B cell (primary cell): ENCODE results near the gene NRXN2. TPM values are rescaled to one million over a fixed set of nuclear protein-coding genes. Genes with fewer than 3 reads are reported as not detected.

Experiments used
- ATAC-seq: fragments of 200-7000 bp; cut with Tn5 transposase; one replicate; pipeline ENCODE4 v1.10.0; 2021; ENCODE audit warnings: low read depth, mild to moderate bottlenecking, moderate number of reproducible peaks, moderate library complexity
- CTCF ChIA-PET: fragments of 350-600 bp; sonication (Branson Sonifier 250); formaldehyde crosslinking; loops from one replicate; lab custom pipeline; 2021; ENCODE audit warnings: antibody characterized with exemption, inconsistent platforms; lab: Charles Lee
- POLR2A ChIA-PET: fragments of 350-600 bp; sonication (Branson Sonifier 250); formaldehyde crosslinking; loops from one replicate; lab custom pipeline; 2021; ENCODE audit warnings: antibody characterized with exemption; lab: Charles Lee
- DNase-seq: peaks from one replicate; pipeline ENCODE4 v3.0.0; 2013
- H2AFZ ChIP-seq: 2 replicates; pipeline ENCODE4 v1.6.1; 2012; ENCODE audit warnings: mild to moderate bottlenecking, low read depth, low read length; ENCODE audit not compliant: insufficient read depth, poor library complexity, severe bottlenecking
- H3K27ac ChIP-seq, 2 donors: 1 replicate in 1 of 2; 2 replicates in 1 of 2; pipeline ENCODE4 v1.5.1; 2012 to 2013; ENCODE audit warnings: low read length in 2 of 2, mild to moderate bottlenecking in 2 of 2, moderate library complexity in 1 of 2
- H3K27me3 ChIP-seq, 4 experiments: fragments of 200-600 bp in 1 of 4; sonication (generic) in 1 of 4; replicated peaks in 1 of 4; 1 replicate in 2 of 4; 2 replicates in 2 of 4; pipeline versions ENCODE4 v1.6.1 to v1.7.0; 2013 to 2016; ENCODE audit warnings: low read length in 3 of 4, mild to moderate bottlenecking in 2 of 4, mixed read lengths in 1 of 4, moderate library complexity in 1 of 4; ENCODE audit not compliant: insufficient read depth in 4 of 4, control insufficient read depth in 3 of 4; ENCODE audit errors: control extremely low read depth in 1 of 4
- H3K36me3 ChIP-seq, 2 experiments: replicated peaks in 1 of 2; 1 replicate in 1 of 2; 2 replicates in 1 of 2; pipeline versions ENCODE4 v1.6.1 to v1.7.1; 2013; ENCODE audit warnings: low read length in 1 of 2; ENCODE audit not compliant: insufficient read depth in 2 of 2, control insufficient read depth in 1 of 2; ENCODE audit errors: control extremely low read depth in 1 of 2, extremely low read depth in 1 of 2
- H3K4me1 ChIP-seq, 2 donors: fragments of 200-600 bp in 1 of 2; sonication (generic) in 1 of 2; 1 replicate in 1 of 2; 2 replicates in 1 of 2; pipeline versions ENCODE4 v1.5.1 to v1.6.1; 2013 to 2017; ENCODE audit warnings: low read length in 2 of 2; ENCODE audit not compliant: control insufficient read depth in 2 of 2, insufficient read depth in 2 of 2
- H3K4me2 ChIP-seq: replicated peaks from 2 replicates; pipeline ENCODE3; 2012; ENCODE audit warnings: mild to moderate bottlenecking, low read depth, low read length; ENCODE audit not compliant: poor library complexity, severe bottlenecking
- H3K4me3 ChIP-seq, 5 experiments: fragments of 200-600 bp in 1 of 5; sonication (generic) in 1 of 5; 1 replicate in 3 of 5; 2 replicates in 2 of 5; pipeline versions ENCODE4 v1.5.1 to v1.7.0; 2011 to 2016; ENCODE audit warnings: low read length in 4 of 5, mild to moderate bottlenecking in 4 of 5, low read depth in 2 of 5, control low read depth in 1 of 5, moderate library complexity in 1 of 5; ENCODE audit not compliant: insufficient read depth in 1 of 5; ENCODE audit errors: control extremely low read depth in 1 of 5, extremely low read depth in 1 of 5
- H3K79me2 ChIP-seq: fragments of 200-600 bp; sonication (generic); one replicate; pipeline ENCODE4 v1.6.0; 2016; ENCODE audit warnings: low read length; ENCODE audit not compliant: control insufficient read depth, insufficient read depth
- H3K9ac ChIP-seq: fragments of 200-600 bp; sonication (generic); 2 replicates; pipeline ENCODE4 v1.6.1; 2017; ENCODE audit warnings: mild to moderate bottlenecking, low read length, moderate library complexity
- H3K9me3 ChIP-seq, 3 donors: one replicate each; pipeline versions ENCODE4 v1.6.1 to v1.7.1; 2013; ENCODE audit warnings: low read length in 2 of 3; ENCODE audit not compliant: control insufficient read depth in 2 of 3, insufficient read depth in 1 of 3; ENCODE audit errors: control extremely low read depth in 1 of 3
- H4K20me1 ChIP-seq: 2 replicates; pipeline ENCODE4 v1.6.0; 2012; ENCODE audit warnings: mild to moderate bottlenecking, low read length; ENCODE audit not compliant: insufficient read depth, control insufficient read depth, poor library complexity, severe bottlenecking
- H3K27ac Mint-ChIP-seq: one replicate; pipeline ENCODE4 v1.8.0; 2021; ENCODE audit warnings: mixed read lengths
- H3K27me3 Mint-ChIP-seq: one replicate; pipeline ENCODE4 v1.8.0; 2021; ENCODE audit warnings: mixed read lengths
- H3K4me1 Mint-ChIP-seq: one replicate; pipeline ENCODE4 v1.8.0; 2021; ENCODE audit warnings: mixed read lengths
- H3K4me3 Mint-ChIP-seq: one replicate; pipeline ENCODE4 v1.8.0; 2021; ENCODE audit warnings: mixed read lengths
- H3K9me3 Mint-ChIP-seq: one replicate; pipeline ENCODE4 v1.8.0; 2022; ENCODE audit warnings: mixed read lengths; ENCODE audit not compliant: insufficient read depth
- CTCF ChIP-seq: fragments of 200-600 bp; IDR thresholded peaks from one replicate; pipeline ENCODE4 v1.8.0; 2022; ENCODE audit warnings: antibody characterized with exemption, mild to moderate bottlenecking
- EZH2 ChIP-seq: IDR thresholded peaks from 2 replicates; pipeline ENCODE4 v1.6.1; 2012; ENCODE audit warnings: borderline replicate concordance, low read depth, mild to moderate bottlenecking, moderate library complexity, low read length; ENCODE audit not compliant: insufficient read depth, poor library complexity, severe bottlenecking
- WGBS: methylation state at CpG from one replicate; pipeline ENCODE4 v1.1.5; 2013; ENCODE audit warnings: missing lambda C conversion rate; ENCODE audit not compliant: insufficient coverage; 5-methylcytosine and 5-hydroxymethylcytosine counted together
- intact Hi-C: fragments of 100-400 bp; cut with micrococcal nuclease; formaldehyde crosslinking; loops from one replicate; pipeline ENCODE4 v1.10.0; 2022
- polyA plus RNA-seq: library from polyadenylated mRNA; depleted of rRNA; stranded (reverse); fragments of >200 nt; gene quantifications from 2 replicates; pipeline ENCODE4 v1.2.3, GENCODE V29; 2012
- total RNA-seq, 2 donors: library from RNA; stranded (reverse); fragments of 120-200 nt in 1 of 2; gene quantifications; 1 replicate in 1 of 2; 2 replicates in 1 of 2; pipeline versions ENCODE4 v1.2.3 to v1.2.4, GENCODE V29; 2013 to 2022

Gene NRXN2
- total and polyA plus RNA-seq, 2 donors (not counting 1 experiment from before 2014, with no cell fraction given) = 0.01 to 0.52 TPM

- POLR2A ChIA-PET = interaction anchor here (0.6 to 3.1 kb wide), 17 partner anchors 9 to 1118 kb away, joined by 3 to 47 read pairs (median 5); partner anchors contain the start of genes FAU, MRPL49, PYGM and RASGRP2
- Histone ChIP-seq H3K27ac (peak overlapping the region; percentile 84 to 94), H2AFZ (no peak overlapping the region)
These were observed 48.9 kb upstream of the NRXN2 start for GRCh38 chr11:64771861-64772260.

More at GRCh38 chr11:64771861-64772260, 48.9 kb upstream of the NRXN2 start:
- Mint-ChIP-seq H3K9me3 (no peaks in the 10 kb centered on the region), H3K4me3 (peak overlapping the region; percentile 79), H3K4me1 (peaks cover 96% of the 10 kb centered on the region), H3K27ac (peak overlapping the region; percentile 84), H3K27me3 (no peaks in the 10 kb centered on the region)
- H3K9me3 ChIP-seq = no peaks in the 10 kb centered on the region
- H3K4me3 ChIP-seq = peak overlapping the region; percentile 14 to 59 (median 42)
- WGBS = no CpG with 5 or more reads among the region's 2 CpGs
- ATAC-seq (peak; percentile 85), DNase-seq (peak; percentile 79)
- peaks cover 89% of the 10 kb centered on the region for H3K79me2 ChIP-seq
- TF ChIP-seq EZH2 = no peak
- no peak for TF ChIP-seq CTCF
- H3K27me3 ChIP-seq = no peaks in the 10 kb centered on the region
- H3K36me3 ChIP-seq = peaks cover 10 to 98% of the 10 kb centered on the region in 2 experiments
- intact Hi-C loops = loop anchor here (1.0 kb wide), 2 partner anchors 8 to 27 kb away; no protein-coding TSS in a partner anchor
- peak overlapping the region; percentile 53 for H3K9ac ChIP-seq
- H3K4me1 ChIP-seq = peaks cover 94% of the 10 kb centered on the region in 2 donors
- H4K20me1 ChIP-seq = peaks cover 91% of the 10 kb centered on the region
- H3K4me2 ChIP-seq = peak overlapping the region; percentile 73
- CTCF ChIA-PET = interaction anchor here (0.5 to 12.2 kb wide), 13 partner anchors 9 to 340 kb away, joined by 3 to 280 read pairs (median 5); partner anchors contain the start of genes MAP4K2, RASGRP2 and TM7SF2
